ENCODE measurements around the gene MYT1. TPM values are rescaled to one million over a fixed set of nuclear protein-coding genes. Genes with fewer than 3 reads are reported as not detected.

MYT1 gene
- total RNA-seq, 1 experiment from 2014 or later, result 7.1 TPM

- no TSS peak for BruUV-seq (replicated peaks)
- RAD21 ChIA-PET (ENCODE audit: low non-redundant PET in 1 of 2, low total read pairs in 2 of 2, uncharacterized antibody in 2 of 2, unreplicated experiment in 2 of 2), result no interaction called here
- H4K20me1 ChIP-seq (ENCODE audit: insufficient read depth), result no peaks in the 10 kb centered on the region
- H3K9me3 ChIP-seq (ENCODE audit: control insufficient read depth in 1 of 2, insufficient read depth in 1 of 2, low read depth in 1 of 2, low read length in 2 of 2), result no peaks in the 10 kb centered on the region
- H2AFZ ChIP-seq (ENCODE audit: low read depth, low read length, poor library complexity, severe bottlenecking), result no peak overlapping the region
- no peak overlapping the region for H3K27ac ChIP-seq (ENCODE audit: low read depth, low read length)
- H3K36me3 ChIP-seq (ENCODE audit: control insufficient read depth in 1 of 2, insufficient read depth in 2 of 2, low read length in 2 of 2), result no peaks in the 10 kb centered on the region
- no peak for DNase-seq (ENCODE audit: low read depth, low spot score)
- POLR2A ChIA-PET, result no interaction called here
- no peaks in the 10 kb centered on the region for H3K27me3 ChIP-seq (ENCODE audit: insufficient read depth, low read length)
- TF ChIP-seq ATF3 (IDR thresholded peaks at IDR 0.05), result no peak
- TF ChIP-seq JUND (IDR thresholded peaks at IDR 0.05), result no peak
- no peak for TF ChIP-seq SP1 (IDR thresholded peaks at IDR 0.05; ENCODE audit: low read depth)
- TF ChIP-seq RAD21 (IDR thresholded peaks at IDR 0.05; ENCODE audit: low read depth), result no peak
- TF ChIP-seq POLR2AphosphoS5 (IDR thresholded peaks at IDR 0.05; ENCODE audit: low read depth, low read length), result no peak
- TF ChIP-seq ELF1 (IDR thresholded peaks at IDR 0.05; ENCODE audit: borderline replicate concordance, low read depth), result no peak
- no peak for TF ChIP-seq EGR1 (IDR thresholded peaks at IDR 0.05; ENCODE audit: low read depth)
- TF ChIP-seq CBX3 (IDR thresholded peaks at IDR 0.05; ENCODE audit: low read depth), result no peak
- TF ChIP-seq YY1 (IDR thresholded peaks at IDR 0.05; ENCODE audit: extremely low read depth, insufficient replicate concordance, low read depth, low read length), result no peak
- no peak for TF ChIP-seq SRF (IDR thresholded peaks at IDR 0.05; ENCODE audit: low read depth)
- TF ChIP-seq CTCF (IDR thresholded peaks at IDR 0.05 in 2 of 3, conservative IDR thresholded peaks at IDR 0.05 in 1 of 3; ENCODE audit: borderline replicate concordance in 1 of 3, insufficient read depth in 1 of 3, low read depth in 2 of 3, low read length in 2 of 3), result no peak
- TF ChIP-seq MAX (IDR thresholded peaks at IDR 0.05), result no peak
- no peak for TF ChIP-seq FOSL1 (IDR thresholded peaks at IDR 0.05; ENCODE audit: low read depth)
- no peak overlapping the region for H3K9ac ChIP-seq (ENCODE audit: low read length)
- no peak for ATAC-seq
- no peak overlapping the region for H3K4me3 ChIP-seq (replicated peaks in 1 of 2; ENCODE audit: low read depth in 1 of 2, low read length in 2 of 2)
- H3K9me2 ChIP-seq (ENCODE audit: insufficient read depth), result no peaks in the 10 kb centered on the region
- H3K4me1 ChIP-seq (ENCODE audit: control insufficient read depth in 1 of 2, insufficient read depth in 2 of 2, low read length in 2 of 2), result no peaks in the 10 kb centered on the region
- no peaks in the 10 kb centered on the region for H3K79me2 ChIP-seq (ENCODE audit: insufficient read depth, low read length)
- intact Hi-C loops (cut with micrococcal nuclease), result no loop called here
- no peak overlapping the region for H3K4me2 ChIP-seq (ENCODE audit: low read length)
- CTCF ChIA-PET, result no interaction called here
Observed at GRCh38 chr20:64242003-64242796, 77.9 kb downstream of the MYT1 start.

Data from HCT116 (cell line).